Neural cell (in vitro differentiated cells): ENCODE measurements around the gene KCNK2. TPM values are rescaled to one million over a fixed set of nuclear protein-coding genes. Genes with fewer than 3 reads are reported as not detected.

Experiments used
- H2AFZ ChIP-seq: fragments of 200-600, 300-800 bp; sonication (generic), shearing (Covaris generic); 2 replicates; pipeline ENCODE4 v1.6.0; 2014; ENCODE audit warnings: low read depth, mild to moderate bottlenecking, antibody characterized with exemption, low read length, moderate library complexity
- H3F3A ChIP-seq: fragments of 200-600 bp; shearing (Covaris generic); 2 replicates; pipeline ENCODE4 v1.6.1; 2016; ENCODE audit warnings: mild to moderate bottlenecking, moderate library complexity, mixed read lengths, antibody characterized with exemption, low read length; ENCODE audit not compliant: insufficient read depth, poor library complexity, severe bottlenecking
- H3K27ac ChIP-seq: fragments of 200-600, 300-800 bp; sonication (generic), shearing (Covaris generic); 2 replicates; pipeline ENCODE4 v1.5.1; 2014; ENCODE audit warnings: mild to moderate bottlenecking, low read length, moderate library complexity
- H3K27me3 ChIP-seq: fragments of 300-800, 200-600 bp; sonication (generic), shearing (Covaris generic); 2 replicates; pipeline ENCODE4 v1.6.0; 2014; ENCODE audit warnings: mild to moderate bottlenecking, low read depth, low read length, moderate library complexity; ENCODE audit not compliant: insufficient read depth
- H3K36me3 ChIP-seq: fragments of 300-800, 200-600 bp; sonication (generic), shearing (Covaris generic); 2 replicates; pipeline ENCODE4 v1.5.1; 2014; ENCODE audit warnings: mild to moderate bottlenecking, antibody characterized with exemption, low read length, moderate library complexity; ENCODE audit not compliant: insufficient read depth
- H3K4me2 ChIP-seq: fragments of 300-800, 200-600 bp; sonication (generic), shearing (Covaris generic); 2 replicates; pipeline ENCODE4 v1.6.0; 2014; ENCODE audit warnings: mild to moderate bottlenecking, low read length
- H3K4me3 ChIP-seq: fragments of 300-800, 200-600 bp; sonication (generic), shearing (Covaris generic); 2 replicates; pipeline ENCODE4 v1.5.1; 2014; ENCODE audit warnings: mild to moderate bottlenecking, low read length, moderate library complexity
- H3K79me2 ChIP-seq: fragments of 200-600 bp; shearing (Covaris generic); replicated peaks from 2 replicates; pipeline ENCODE4 v1.6.0; 2014; ENCODE audit warnings: mild to moderate bottlenecking, low read length, moderate library complexity; ENCODE audit not compliant: insufficient read depth
- H3K9ac ChIP-seq: fragments of 300-800, 200-600 bp; sonication (generic), shearing (Covaris generic); 2 replicates; pipeline ENCODE4 v1.6.1; 2016; ENCODE audit warnings: mild to moderate bottlenecking, low read length, mixed read lengths
- H3K9me2 ChIP-seq: fragments of 200-600 bp; shearing (Covaris generic); 2 replicates; pipeline ENCODE4 v1.6.1; 2016; ENCODE audit warnings: mild to moderate bottlenecking, low read length, mixed read lengths; ENCODE audit not compliant: insufficient read depth
- H3K9me3 ChIP-seq: fragments of 200-600, 300-800 bp; sonication (generic), shearing (Covaris generic); 2 replicates; pipeline ENCODE4 v1.6.1; 2016; ENCODE audit warnings: mild to moderate bottlenecking, mixed run types, low read length, moderate library complexity, mixed read lengths
- H4K20me1 ChIP-seq: fragments of 200-600 bp; shearing (Covaris generic); 2 replicates; pipeline ENCODE4 v1.6.1; 2016; ENCODE audit warnings: mild to moderate bottlenecking, mixed run types; ENCODE audit not compliant: insufficient read depth
- CTCF ChIP-seq: fragments of 450-650 bp; IDR thresholded peaks from 2 replicates; pipeline ENCODE4 v1.5.1; 2014; ENCODE audit warnings: antibody characterized with exemption, mild to moderate bottlenecking, moderate library complexity; ENCODE audit not compliant: poor library complexity, severe bottlenecking
- EP300 ChIP-seq: fragments of 450-650 bp; conservative IDR thresholded peaks from 2 replicates; pipeline ENCODE4 v1.6.1; 2014; ENCODE audit warnings: antibody characterized with exemption, mild to moderate bottlenecking, moderate library complexity; ENCODE audit not compliant: poor library complexity, severe bottlenecking
- EZH2 ChIP-seq: fragments of 200-600, 300-800 bp; shearing (Covaris generic), sonication (generic); IDR thresholded peaks from 2 replicates; pipeline ENCODE4 v1.6.1; 2014; ENCODE audit warnings: antibody characterized with exemption, low read length, borderline replicate concordance, mild to moderate bottlenecking; ENCODE audit not compliant: insufficient read depth, poor library complexity, severe bottlenecking
- MXI1 ChIP-seq: fragments of 450-650 bp; conservative IDR thresholded peaks from 2 replicates; pipeline ENCODE4 v1.6.1; 2014; ENCODE audit warnings: antibody characterized with exemption, mild to moderate bottlenecking; ENCODE audit not compliant: poor library complexity, severe bottlenecking
- POLR2AphosphoS5 ChIP-seq: IDR thresholded peaks from 2 replicates; pipeline ENCODE4 v1.6.1; 2012
- RAD21 ChIP-seq: fragments of 450-650 bp; conservative IDR thresholded peaks from 2 replicates; pipeline ENCODE4 v1.6.1; 2014; ENCODE audit warnings: antibody characterized with exemption, mild to moderate bottlenecking, moderate library complexity
- REST ChIP-seq: IDR thresholded peaks from 2 replicates; pipeline ENCODE4 v1.6.1; 2012; ENCODE audit warnings: borderline replicate concordance
- SMC3 ChIP-seq: fragments of 450-650 bp; conservative IDR thresholded peaks from 2 replicates; pipeline ENCODE4 v1.6.1; 2014; ENCODE audit warnings: antibody characterized with exemption, mild to moderate bottlenecking, moderate library complexity; ENCODE audit not compliant: poor library complexity
- TAF1 ChIP-seq: IDR thresholded peaks from 2 replicates; pipeline ENCODE4 v1.6.1; 2012; ENCODE audit warnings: low read depth
- polyA plus RNA-seq: library from polyadenylated mRNA; depleted of rRNA; stranded (reverse); fragments of >200 nt; gene quantifications from 2 replicates; pipeline ENCODE4 v1.2.3, GENCODE V29; 2014

KCNK2 gene
- polyA plus RNA-seq, 1 donor from 2014 or later, result 6.8 TPM

GRCh38 chr1:215128504-215128903 is 46.0 kb downstream of the KCNK2 start:
- no peaks in the 10 kb centered on the region for H3K9me3 ChIP-seq
- H3K79me2 ChIP-seq, result no peaks in the 10 kb centered on the region
- peaks cover 3% of the 10 kb centered on the region for H3F3A ChIP-seq
- TF ChIP-seq SMC3 (no peak), RAD21 (no peak), EP300 (no peak), EZH2 (no peak), REST (no peak), MXI1 (no peak), POLR2AphosphoS5 (no peak), TAF1 (no peak), CTCF (no peak)
- no peak overlapping the region for H3K4me3 ChIP-seq
- no peaks in the 10 kb centered on the region for H3K9me2 ChIP-seq
- no peaks in the 10 kb centered on the region for H3K36me3 ChIP-seq
- H3K4me2 ChIP-seq, result no peak overlapping the region
- H4K20me1 ChIP-seq, result no peaks in the 10 kb centered on the region
- no peak overlapping the region for H3K27ac ChIP-seq
- H2AFZ ChIP-seq, result no peak overlapping the region
- no peaks in the 10 kb centered on the region for H3K27me3 ChIP-seq
- no peak overlapping the region for H3K9ac ChIP-seq

DNA sequence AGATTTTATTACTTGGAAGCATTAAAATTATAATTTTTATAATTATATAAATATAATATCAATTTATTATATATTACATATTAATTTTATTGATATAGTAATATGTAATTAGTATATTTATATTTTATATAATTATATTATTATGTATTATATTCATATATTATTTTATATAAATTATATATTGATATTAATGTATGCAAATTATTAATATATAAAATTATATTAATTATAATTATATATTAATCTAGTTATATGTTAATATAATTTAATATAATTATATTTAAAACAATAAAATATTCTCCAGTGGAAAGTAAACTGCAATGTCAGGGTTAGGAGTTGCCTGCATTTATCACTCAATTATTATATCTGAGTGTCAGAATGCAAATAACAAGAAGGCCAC is 48.8 kb downstream of the KCNK2 start:
- H2AFZ ChIP-seq, result no peak overlapping the region
- no peak overlapping the region for H3K4me2 ChIP-seq
- H3K27me3 ChIP-seq, result no peaks in the 10 kb centered on the region
- H3K79me2 ChIP-seq, result no peaks in the 10 kb centered on the region
- no peak for TF ChIP-seq REST
- no peak for TF ChIP-seq MXI1
- TF ChIP-seq EZH2, result no peak
- no peak for TF ChIP-seq POLR2AphosphoS5
- TF ChIP-seq CTCF, result no peak
- no peak for TF ChIP-seq SMC3
- no peak for TF ChIP-seq TAF1
- no peak for TF ChIP-seq RAD21
- no peak for TF ChIP-seq EP300
- no peaks in the 10 kb centered on the region for H3K9me3 ChIP-seq
- H3K27ac ChIP-seq, result no peak overlapping the region
- no peaks in the 10 kb centered on the region for H3K9me2 ChIP-seq
- H3K36me3 ChIP-seq, result no peaks in the 10 kb centered on the region
- H3K9ac ChIP-seq, result no peak overlapping the region
- H4K20me1 ChIP-seq, result no peaks in the 10 kb centered on the region
- H3K4me3 ChIP-seq, result no peak overlapping the region
- no peaks in the 10 kb centered on the region for H3F3A ChIP-seq
